ENCODE data around the gene SMARCB1.

The SMARCB1 gene

DNA sequence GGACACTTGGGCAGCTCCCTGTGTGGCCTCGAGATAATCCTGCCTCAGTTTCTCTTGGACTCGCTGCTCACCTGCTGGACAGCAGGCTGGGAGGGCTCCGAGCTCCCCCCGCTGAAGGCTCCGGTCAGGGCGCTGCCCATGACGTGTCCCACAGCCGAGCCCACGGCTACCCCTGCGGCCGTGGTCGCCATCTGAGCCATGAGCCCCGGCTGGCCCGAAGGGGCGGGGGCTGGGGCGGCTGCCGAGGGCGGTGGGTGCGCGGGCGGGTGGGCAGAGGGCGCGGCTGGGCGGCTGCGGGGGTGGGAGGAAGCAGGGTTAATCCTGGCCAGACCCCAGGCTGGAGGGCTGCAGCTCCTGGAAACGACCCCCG lies 19.5 kb upstream of the SMARCB1 start:
- H3K9me3 ChIP-seq (ENCODE audit: control extremely low read depth in 1 of 5, control insufficient read depth in 4 of 5, insufficient read depth in 2 of 5, low read depth in 1 of 5, low read length in 4 of 5): no peaks in the 10 kb centered on the region
- ChIA-PET POLR2A (interaction anchor here (0.5 to 1.5 kb wide), 2 partner anchors 79 to 122 kb away, joined by 3 read pairs; no protein-coding TSS in a partner anchor), CTCF (interaction anchor here (0.6 to 6.2 kb wide), 11 partner anchors 11 to 184 kb away, joined by 3 to 47 read pairs (median 4); partner anchors contain the start of genes SLC2A11 and VPREB3)
- peaks cover 8 to 76% (median 67%) of the 10 kb centered on the region in 4 experiments for H3K4me1 ChIP-seq (ENCODE audit: control extremely low read depth in 1 of 4, control insufficient read depth in 4 of 4, insufficient read depth in 4 of 4, low read length in 3 of 4)
- H3K36me3 ChIP-seq (ENCODE audit: control insufficient read depth in 4 of 4, insufficient read depth in 4 of 4, low read length in 3 of 4): peaks cover 0 to 21% (median 0%) of the 10 kb centered on the region in 4 experiments
- H3K4me3 ChIP-seq (ENCODE audit: control insufficient read depth in 1 of 7, extremely low read depth in 1 of 7, insufficient read depth in 4 of 7, low read depth in 2 of 7, low read length in 6 of 7): peak overlapping the region in 6 of 7 experiments; percentile 72 to 92 (median 82)
- no peaks in the 10 kb centered on the region for H3K27me3 ChIP-seq (replicated peaks in 2 of 5; ENCODE audit: control insufficient read depth in 4 of 5, insufficient read depth in 5 of 5, low read length in 4 of 5)
- DNase-seq: no peak
- 32% methylated on average over 6 of the region's 27 CpGs for WGBS (ENCODE audit: insufficient coverage)
- peak overlapping the region in 1 of 2 experiments; percentile 32 for H3K27ac ChIP-seq (ENCODE audit: insufficient read depth in 1 of 2, low read depth in 1 of 2, low read length in 2 of 2, poor library complexity in 1 of 2, severe bottlenecking in 2 of 2)

DNA sequence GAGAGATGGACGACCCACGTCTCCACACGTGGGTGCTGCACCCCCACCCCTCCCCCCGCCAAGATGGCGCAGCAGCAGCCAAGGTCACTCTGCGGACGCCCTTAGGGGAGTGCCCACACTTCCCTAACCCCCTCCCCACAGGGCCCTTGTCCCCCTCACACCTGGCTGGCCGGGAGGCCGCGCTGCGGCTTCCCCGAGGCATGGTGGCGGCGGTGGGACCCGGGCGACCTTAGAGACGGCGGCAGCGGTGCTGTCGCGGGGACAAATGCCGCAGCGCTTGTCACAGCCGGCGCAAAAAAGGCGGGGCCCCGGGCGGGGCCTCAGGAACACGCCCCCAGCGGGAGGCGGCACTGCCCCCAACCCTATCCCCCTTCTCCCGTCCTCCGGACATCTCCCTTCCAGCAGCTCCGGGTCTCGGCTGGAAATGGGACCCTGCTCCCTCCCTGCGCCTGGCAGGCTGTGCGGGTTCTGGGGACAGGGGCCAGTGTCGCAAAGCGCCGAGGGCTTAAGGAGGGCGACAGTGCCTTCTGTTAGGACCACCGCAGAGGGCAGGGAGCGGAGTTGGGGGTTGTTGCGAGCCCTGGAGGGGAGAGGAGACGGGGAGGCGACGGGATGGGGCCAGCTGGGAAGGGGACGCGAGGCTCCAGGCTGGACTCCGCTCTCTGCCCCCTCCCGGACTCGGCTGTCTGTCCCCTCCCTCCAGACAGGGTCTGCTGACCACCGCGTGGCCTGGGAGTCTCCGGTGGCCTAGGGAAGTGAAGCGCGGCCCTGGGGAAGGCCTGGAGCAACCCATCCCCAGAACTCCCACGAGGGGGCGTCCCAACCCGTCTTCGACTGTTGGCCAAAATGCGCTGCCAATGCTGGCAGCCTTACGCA lies 18.9 kb upstream of the SMARCB1 start, which contains the start of gene CHCHD10:
CHCHD10 (minus strand) TSS at position 300 of the 876 bp plus-strand sequence; CDS start at position 202, 98 bp downstream.
- DNase-seq: peak; percentile 77 to 88 (median 85)
- 0% methylated on average over 46 of the region's 63 CpGs for WGBS (ENCODE audit: insufficient coverage)
- CTCF ChIA-PET: interaction anchor here (0.5 to 6.2 kb wide), 11 partner anchors 12 to 100 kb away, joined by 3 to 47 read pairs (median 4); partner anchors contain the start of genes SLC2A11, SMARCB1 and VPREB3
- Histone ChIP-seq H3K4me1 (ENCODE audit: control extremely low read depth in 1 of 4, control insufficient read depth in 4 of 4, insufficient read depth in 4 of 4, low read length in 3 of 4) (peaks cover 6 to 74% (median 66%) of the 10 kb centered on the region in 4 experiments), H3K27ac (ENCODE audit: insufficient read depth in 1 of 2, low read depth in 1 of 2, low read length in 2 of 2, poor library complexity in 1 of 2, severe bottlenecking in 2 of 2) (peak within 1 kb of the TSS in 1 of 2 experiments; percentile 75), H3K27me3 (replicated peaks in 2 of 5; ENCODE audit: control insufficient read depth in 4 of 5, insufficient read depth in 5 of 5, low read length in 4 of 5) (peaks cover 0 to 1% (median 0%) of the 10 kb centered on the region in 5 experiments), H3K36me3 (ENCODE audit: control insufficient read depth in 4 of 4, insufficient read depth in 4 of 4, low read length in 3 of 4) (peaks cover 0 to 21% (median 0%) of the 10 kb centered on the region in 4 experiments), H3K4me3 (ENCODE audit: control insufficient read depth in 1 of 7, extremely low read depth in 1 of 7, insufficient read depth in 4 of 7, low read depth in 2 of 7, low read length in 6 of 7) (peak within 1 kb of the TSS; percentile 72 to 92 (median 83)), H3K9me3 (ENCODE audit: control extremely low read depth in 1 of 5, control insufficient read depth in 4 of 5, insufficient read depth in 2 of 5, low read depth in 1 of 5, low read length in 4 of 5) (no peaks in the 10 kb centered on the region)
- POLR2A ChIA-PET: interaction anchor here (0.5 to 1.5 kb wide), 2 partner anchors 78 to 123 kb away, joined by 3 read pairs; no protein-coding TSS in a partner anchor

DNA sequence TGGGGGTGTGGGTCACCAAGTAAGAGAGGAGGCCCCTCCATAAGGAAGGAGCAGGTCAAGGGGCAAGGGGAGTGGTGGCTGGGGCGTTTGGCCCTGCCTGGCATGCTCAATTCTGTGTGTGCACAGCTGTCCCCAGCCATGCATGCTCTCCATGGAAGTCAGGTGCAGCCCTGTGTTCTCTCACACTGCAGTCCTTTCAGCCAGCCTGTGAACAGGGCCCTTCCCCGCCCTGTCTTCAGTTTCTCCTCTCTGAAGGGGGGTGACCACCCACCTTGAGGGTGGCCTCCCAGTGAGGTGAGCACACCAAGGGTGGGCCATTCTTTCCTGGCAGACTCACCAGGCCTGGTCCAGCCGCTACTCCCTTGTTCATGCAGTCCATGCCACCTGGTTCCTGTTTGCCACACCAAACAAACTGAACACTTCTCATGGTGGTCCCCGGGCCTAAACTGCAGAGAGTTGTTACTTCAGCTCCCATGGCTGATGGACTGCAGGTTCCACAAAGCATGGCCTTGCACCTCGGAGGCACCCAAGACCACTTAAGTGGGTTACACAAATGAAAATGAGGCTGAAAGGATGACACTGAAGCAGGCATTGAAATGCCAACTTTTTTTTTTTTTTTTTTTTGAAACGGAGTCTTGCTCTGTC lies 17.3 kb upstream of the SMARCB1 start:
- Histone ChIP-seq H3K27me3 (replicated peaks in 2 of 5; ENCODE audit: control insufficient read depth in 4 of 5, insufficient read depth in 5 of 5, low read length in 4 of 5) (peaks cover 0 to 10% (median 0%) of the 10 kb centered on the region in 5 experiments), H3K36me3 (ENCODE audit: control insufficient read depth in 4 of 4, insufficient read depth in 4 of 4, low read length in 3 of 4) (peaks cover 0 to 15% (median 0%) of the 10 kb centered on the region in 4 experiments), H3K4me1 (ENCODE audit: control extremely low read depth in 1 of 4, control insufficient read depth in 4 of 4, insufficient read depth in 4 of 4, low read length in 3 of 4) (peaks cover 3 to 64% (median 54%) of the 10 kb centered on the region in 4 experiments), H3K9me3 (ENCODE audit: control extremely low read depth in 1 of 5, control insufficient read depth in 4 of 5, insufficient read depth in 2 of 5, low read depth in 1 of 5, low read length in 4 of 5) (no peaks in the 10 kb centered on the region), H3K27ac (ENCODE audit: insufficient read depth in 1 of 2, low read depth in 1 of 2, low read length in 2 of 2, poor library complexity in 1 of 2, severe bottlenecking in 2 of 2) (no peak overlapping the region), H3K4me3 (ENCODE audit: control insufficient read depth in 1 of 7, extremely low read depth in 1 of 7, insufficient read depth in 4 of 7, low read depth in 2 of 7, low read length in 6 of 7) (no peak overlapping the region)
- DNase-seq: peak in 2 of 3 donors; percentile 30 to 47
- ChIA-PET POLR2A (interaction anchor here (0.6 kb wide), 1 partner anchor 55 kb away, joined by 3 read pairs; no protein-coding TSS in a partner anchor), CTCF (interaction anchor here (0.9 to 6.2 kb wide), 10 partner anchors 9 to 87 kb away, joined by 3 to 47 read pairs (median 8); partner anchors contain the start of genes SLC2A11 and VPREB3)
- WGBS (ENCODE audit: insufficient coverage): 54% methylated on average over 4 of the region's 6 CpGs

DNA sequence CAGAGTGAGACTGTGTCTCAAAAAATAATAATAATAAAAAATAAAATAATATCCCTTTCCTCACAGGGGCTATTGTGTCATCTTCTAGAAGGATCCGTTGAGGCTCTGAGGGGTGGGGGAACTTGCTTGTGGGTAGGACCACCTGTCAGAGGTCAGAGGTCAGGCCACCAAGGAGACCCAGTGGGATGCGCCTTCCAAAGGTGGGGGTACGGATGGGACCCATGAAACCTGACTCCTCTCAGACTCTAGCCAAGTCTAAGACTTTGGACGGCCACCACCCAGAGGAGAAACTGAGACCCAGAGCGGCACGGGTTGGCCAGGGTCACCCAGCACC lies 14.5 kb upstream of the SMARCB1 start:
- no peak for DNase-seq
- peaks cover 3 to 46% (median 36%) of the 10 kb centered on the region in 4 experiments for H3K4me1 ChIP-seq (ENCODE audit: control extremely low read depth in 1 of 4, control insufficient read depth in 4 of 4, insufficient read depth in 4 of 4, low read length in 3 of 4)
- H3K27ac ChIP-seq (ENCODE audit: insufficient read depth in 1 of 2, low read depth in 1 of 2, low read length in 2 of 2, poor library complexity in 1 of 2, severe bottlenecking in 2 of 2): no peak overlapping the region
- CTCF ChIA-PET: interaction anchor here (1.9 to 4.8 kb wide), 3 partner anchors 74 to 79 kb away, joined by 12 to 20 read pairs (median 18); no protein-coding TSS in a partner anchor
- 50% methylated on average over 1 of the region's 6 CpGs for WGBS (ENCODE audit: insufficient coverage)
- H3K9me3 ChIP-seq (ENCODE audit: control extremely low read depth in 1 of 5, control insufficient read depth in 4 of 5, insufficient read depth in 2 of 5, low read depth in 1 of 5, low read length in 4 of 5): no peaks in the 10 kb centered on the region
- no peaks in the 10 kb centered on the region for H3K36me3 ChIP-seq (ENCODE audit: control insufficient read depth in 4 of 4, insufficient read depth in 4 of 4, low read length in 3 of 4)
- POLR2A ChIA-PET: no interaction called here
- peaks cover 0 to 10% (median 0%) of the 10 kb centered on the region in 5 experiments for H3K27me3 ChIP-seq (replicated peaks in 2 of 5; ENCODE audit: control insufficient read depth in 4 of 5, insufficient read depth in 5 of 5, low read length in 4 of 5)
- peak overlapping the region in 5 of 7 experiments; percentile 19 to 70 (median 44) for H3K4me3 ChIP-seq (ENCODE audit: control insufficient read depth in 1 of 7, extremely low read depth in 1 of 7, insufficient read depth in 4 of 7, low read depth in 2 of 7, low read length in 6 of 7)

DNA sequence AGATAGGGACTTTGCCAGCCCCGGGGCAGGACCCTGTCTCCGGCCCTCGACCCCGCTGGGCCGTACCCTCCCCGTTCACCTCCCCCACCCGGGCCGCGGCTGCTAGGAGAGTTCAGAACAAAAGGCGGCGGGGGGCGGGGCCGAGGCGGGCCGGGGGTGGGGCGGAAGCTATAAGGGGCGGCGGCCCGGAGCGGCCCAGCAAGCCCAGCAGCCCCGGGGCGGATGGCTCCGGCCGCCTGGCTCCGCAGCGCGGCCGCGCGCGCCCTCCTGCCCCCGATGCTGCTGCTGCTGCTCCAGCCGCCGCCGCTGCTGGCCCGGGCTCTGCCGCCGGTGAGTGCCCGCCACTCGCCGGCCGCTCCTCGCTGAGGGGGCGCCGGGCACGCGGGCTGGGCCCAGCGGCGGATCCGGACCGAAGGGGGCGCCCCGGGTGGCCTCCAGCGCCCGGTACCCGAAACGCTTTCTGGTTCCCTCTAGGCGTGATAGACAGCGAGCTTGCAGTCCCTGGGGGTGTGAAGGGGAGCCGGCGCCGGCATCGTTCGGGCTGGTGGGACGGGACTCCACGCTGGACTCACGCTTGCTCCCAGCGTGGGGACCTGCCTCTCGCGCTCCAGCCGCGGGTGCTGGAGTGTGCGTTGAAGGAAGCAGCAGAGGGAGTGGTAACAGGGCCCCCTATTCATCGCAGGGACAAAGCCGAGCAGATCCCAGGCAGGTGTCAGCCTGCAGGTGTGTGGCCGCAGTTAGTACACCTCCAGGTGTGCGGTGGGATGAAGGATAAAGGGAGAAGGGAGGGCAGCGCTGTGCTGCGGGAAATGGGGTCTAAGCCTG lies 13.9 kb upstream of the SMARCB1 start, which contains the start of gene MMP11:
MMP11 (plus strand) TSS at position 201 of the 825 bp plus-strand sequence; CDS start at position 223, 22 bp downstream.
- CTCF ChIA-PET: interaction anchor here (0.8 to 3.0 kb wide), 2 partner anchors 73 to 76 kb away, joined by 3 to 18 read pairs; no protein-coding TSS in a partner anchor
- WGBS (ENCODE audit: insufficient coverage): 7% methylated on average over 61 of the region's 79 CpGs

More for the DNA sequence above, 13.9 kb upstream of the SMARCB1 start, which contains the start of gene MMP11:
- DNase-seq: peak in 2 of 3 donors; percentile 43 to 47
- peaks cover 0 to 10% (median 0%) of the 10 kb centered on the region in 5 experiments for H3K27me3 ChIP-seq (replicated peaks in 2 of 5; ENCODE audit: control insufficient read depth in 4 of 5, insufficient read depth in 5 of 5, low read length in 4 of 5)
- POLR2A ChIA-PET: interaction anchor here (0.6 kb wide), 1 partner anchor 10 kb away, joined by 7 read pairs; no protein-coding TSS in a partner anchor
- no peaks in the 10 kb centered on the region for H3K36me3 ChIP-seq (ENCODE audit: control insufficient read depth in 4 of 4, insufficient read depth in 4 of 4, low read length in 3 of 4)
- H3K4me3 ChIP-seq (ENCODE audit: control insufficient read depth in 1 of 7, extremely low read depth in 1 of 7, insufficient read depth in 4 of 7, low read depth in 2 of 7, low read length in 6 of 7): peak within 1 kb of the TSS in 6 of 7 experiments; percentile 27 to 70 (median 52)
- H3K27ac ChIP-seq (ENCODE audit: insufficient read depth in 1 of 2, low read depth in 1 of 2, low read length in 2 of 2, poor library complexity in 1 of 2, severe bottlenecking in 2 of 2): no peak within 1 kb of the TSS
- H3K9me3 ChIP-seq (ENCODE audit: control extremely low read depth in 1 of 5, control insufficient read depth in 4 of 5, insufficient read depth in 2 of 5, low read depth in 1 of 5, low read length in 4 of 5): no peaks in the 10 kb centered on the region
- H3K4me1 ChIP-seq (ENCODE audit: control extremely low read depth in 1 of 4, control insufficient read depth in 4 of 4, insufficient read depth in 4 of 4, low read length in 3 of 4): peaks cover 3 to 44% (median 35%) of the 10 kb centered on the region in 4 experiments

All from common myeloid progenitor, CD34-positive (primary cell).